ENCODE results near the gene SGTB. TPM values are rescaled to one million over a fixed set of nuclear protein-coding genes. Genes with fewer than 3 reads are reported as not detected.

The SGTB gene
- total RNA-seq, 1 experiment from 2014 or later: 13.5 TPM

- Mint-ChIP-seq H3K4me1 (no peaks in the 10 kb centered on the region), H3K27ac (no peak overlapping the region; the same call in 1 of the 2 replicates), H3K9me3 (no peaks in the 10 kb centered on the region), H3K36me3 (no peaks in the 10 kb centered on the region), H3K4me3 (no peak overlapping the region), H3K27me3 (ENCODE audit: low read depth) (no peaks in the 10 kb centered on the region)
- ChIA-PET POLR2A (no interaction called here), CTCF (interaction anchor here (0.7 to 0.8 kb wide), 2 partner anchors 11 to 18 kb away, joined by 4 read pairs; no protein-coding TSS in a partner anchor)
- TF ChIP-seq ZNF512 (CRISPR knock-in tag; IDR thresholded peaks at IDR 0.05; ENCODE audit: borderline replicate concordance): no peak
- no peak for TF ChIP-seq GTF2I (CRISPR knock-in tag; conservative IDR thresholded peaks at IDR 0.05)
- no peak for TF ChIP-seq TP53 (CRISPR knock-in tag; IDR thresholded peaks at IDR 0.05)
- no peak for TF ChIP-seq ZSCAN18 (CRISPR knock-in tag; IDR thresholded peaks at IDR 0.05)
- peak; percentile 22; the same call in 1 of the 2 replicates for TF ChIP-seq CTCF (IDR thresholded peaks at IDR 0.05)
- ATAC-seq (peak; percentile 94), DNase-seq (ENCODE audit: low spot score) (no peak)
These were observed 57.9 kb downstream of the SGTB start for GRCh38 chr5:65663804-65664521.

- Mint-ChIP-seq H3K27me3 (ENCODE audit: low read depth) (no peaks in the 10 kb centered on the region), H3K4me3 (no peak overlapping the region), H3K9me3 (no peaks in the 10 kb centered on the region), H3K36me3 (0 out of 2 replicates have a peak, but pooled peaks cover 3% of the 10 kb centered on the region), H3K27ac (no peak overlapping the region), H3K4me1 (no peaks in the 10 kb centered on the region)
- DNase-seq (ENCODE audit: low spot score): no peak
- no peak for ATAC-seq
- POLR2A ChIA-PET: no interaction called here
- CTCF ChIA-PET: no interaction called here
- TF ChIP-seq ZNF416 (CRISPR knock-in tag; IDR thresholded peaks at IDR 0.05) (no peak), ZNF532 (CRISPR knock-in tag; IDR thresholded peaks at IDR 0.05; ENCODE audit: borderline replicate concordance) (no peak), FOXK1 (CRISPR knock-in tag; IDR thresholded peaks at IDR 0.05) (no peak), ZBTB21 (CRISPR knock-in tag; IDR thresholded peaks at IDR 0.05; ENCODE audit: borderline replicate concordance) (no peak), GABPB1 (CRISPR knock-in tag; IDR thresholded peaks at IDR 0.05) (no peak), PRRX2 (CRISPR knock-in tag; IDR thresholded peaks at IDR 0.05) (no peak), AFF4 (CRISPR knock-in tag; IDR thresholded peaks at IDR 0.05; ENCODE audit: borderline replicate concordance) (no peak), MYBL2 (CRISPR knock-in tag; IDR thresholded peaks at IDR 0.05) (no peak), STAT6 (CRISPR knock-in tag; conservative IDR thresholded peaks at IDR 0.05; ENCODE audit: low read depth) (no peak), CTCF (IDR thresholded peaks at IDR 0.05) (no peak), TP53 (CRISPR knock-in tag; IDR thresholded peaks at IDR 0.05) (no peak), FOXJ3 (CRISPR knock-in tag; IDR thresholded peaks at IDR 0.05; ENCODE audit: borderline replicate concordance) (no peak)
These were observed 67.2 kb downstream of the SGTB start for GRCh38 chr5:65654713-65655112.

Measured in WTC11 (cell line).